WI38 (cell line): ENCODE measurements around the gene UPF3A.

ENCODE experiments used
- H3K4me3 ChIP-seq: 2 replicates; pipeline ENCODE4 v1.5.1; 2011; ENCODE audit warnings: low read depth, mild to moderate bottlenecking, control low read depth, low read length
- CTCF ChIP-seq: IDR thresholded peaks from 2 replicates; pipeline ENCODE4 v1.5.1; 2012; ENCODE audit warnings: low read depth, mild to moderate bottlenecking, control low read depth, low read length

Gene UPF3A

GRCh38 chr13:114256547-114256946 is 24.9 kb upstream of the UPF3A start:
- H3K4me3 ChIP-seq = no peak overlapping the region
- no peak for TF ChIP-seq CTCF

- H3K4me3 ChIP-seq = no peak overlapping the region
- TF ChIP-seq CTCF = no peak
These were observed 24.4 kb upstream of the UPF3A start for GRCh38 chr13:114257014-114257413.

- TF ChIP-seq CTCF = no peak
- no peak overlapping the region for H3K4me3 ChIP-seq
These were observed 22.8 kb upstream of the UPF3A start for GRCh38 chr13:114258589-114258988.

GRCh38 chr13:114259374-114259773 is 22.0 kb upstream of the UPF3A start:
- no peak for TF ChIP-seq CTCF
- H3K4me3 ChIP-seq = no peak overlapping the region

- TF ChIP-seq CTCF = no peak
- H3K4me3 ChIP-seq = no peak overlapping the region
These were observed 21.4 kb upstream of the UPF3A start for GRCh38 chr13:114259974-114260373.

GRCh38 chr13:114260814-114261213 is 20.6 kb upstream of the UPF3A start:
- H3K4me3 ChIP-seq = no peak overlapping the region
- no peak for TF ChIP-seq CTCF

- TF ChIP-seq CTCF = no peak
- no peak overlapping the region for H3K4me3 ChIP-seq
These were observed 20.0 kb upstream of the UPF3A start for GRCh38 chr13:114261328-114261965.
